Heart right ventricle (tissue), 16 donors: ENCODE measurements around the gene ATAT1. TPM values are rescaled to one million over a fixed set of nuclear protein-coding genes. Genes with fewer than 3 reads are reported as not detected.
"Not testable (repeated sequence)": the region's sequence is repeated elsewhere in the genome, so short reads cannot be mapped to it uniquely, and the experiment has no call there.

Source experiments
- ATAC-seq, 8 donors: fragments of 200-7000 bp; cut with Tn5 transposase; one replicate each; pipeline ENCODE4 v1.9.1; 2020; ENCODE audit warnings: mild to moderate bottlenecking in 8 of 8, moderate library complexity in 8 of 8, moderate number of reproducible peaks in 1 of 8
- DNase-seq, 2 donors: peaks; one replicate each; pipeline ENCODE4 v3.0.0-alpha.2; 2020
- H3K27ac ChIP-seq, 10 donors: fragments of 200-600 bp; sonication (generic) in 2 of 10; one replicate each; pipeline versions ENCODE4 v1.5.0 to v1.8.0; 2020 to 2022; ENCODE audit warnings: mild to moderate bottlenecking in 3 of 10
- H3K27me3 ChIP-seq, 7 donors: fragments of 200-600 bp; one replicate each; pipeline ENCODE4 v1.8.0; 2021 to 2022; ENCODE audit warnings: mild to moderate bottlenecking in 2 of 7
- H3K36me3 ChIP-seq, 9 donors: fragments of 200-600 bp; sonication (generic) in 1 of 9; one replicate each; pipeline versions ENCODE4 v1.5.0 to v1.8.0; 2020 to 2022; ENCODE audit warnings: mild to moderate bottlenecking in 2 of 9
- H3K4me1 ChIP-seq, 9 donors: fragments of 200-600 bp; sonication (generic) in 1 of 9; one replicate each; pipeline versions ENCODE4 v1.5.0 to v1.8.0; 2020 to 2022; ENCODE audit warnings: mild to moderate bottlenecking in 4 of 9
- H3K4me3 ChIP-seq, 10 donors: fragments of 200-600 bp; sonication (generic) in 2 of 10; one replicate each; pipeline versions ENCODE4 v1.5.0 to v1.8.0; 2020 to 2022; ENCODE audit warnings: mild to moderate bottlenecking in 7 of 10, moderate library complexity in 2 of 10
- H3K9me3 ChIP-seq, 11 donors: fragments of 200-600 bp in 10 of 11; sonication (generic) in 2 of 11; one replicate each; pipeline versions ENCODE4 v1.5.0 to v1.8.0; 2013 to 2022; ENCODE audit warnings: mild to moderate bottlenecking in 2 of 11, control low read depth in 1 of 11, moderate library complexity in 1 of 11
- WGBS, 2 donors: extraction: QIAGEN DNeasy Blood & Tissue Kit; methylation state at CpG; one replicate each; pipeline ENCODE4 v1.1.7; 2013; ENCODE audit warnings: inconsistent platforms in 1 of 2; 5-methylcytosine and 5-hydroxymethylcytosine counted together
- intact Hi-C, 10 donors: fragments of 100-400 bp; cut with DNase I; formaldehyde crosslinking; loops; one replicate each; pipeline versions ENCODE4 v1.11.1 to v1.14.2; 2022
- polyA plus RNA-seq, 2 donors: library from polyadenylated mRNA; stranded (reverse); fragments of 200-250 nt; gene quantifications; one replicate each; pipeline ENCODE4 v1.2.3, GENCODE V29; 2013
- total RNA-seq, 10 donors: library from RNA; stranded (reverse); fragmentation: NEBNext Ultra II Directional in 3 of 10; extraction: Animal tissue kit (Norgen Biotek cat#: 25700) in 3 of 10; gene quantifications; one replicate each; pipeline versions ENCODE4 v1.2.1 to v1.2.4, GENCODE V29; 2021 to 2023
- TF ChIP-seq, protein P1 (sequence below), 9 donors: fragments of 200-600 bp; sonication (generic) in 2 of 9; IDR thresholded peaks; one replicate each; pipeline versions ENCODE4 v1.5.0 to v1.8.0; 2021 to 2022; ENCODE audit warnings: antibody characterized with exemption in 9 of 9, mild to moderate bottlenecking in 5 of 9, moderate library complexity in 1 of 9
- donor health status: Arrhythmogenic right ventricular cardiomyopathy.
- donor health status: ischemic (EF 13 %, LVEDD 7.1; RV severe dilation, severe dysfunction).
- donor health status: healthy with polysubstance abuse.
- donor health status: DM: no; HTN: yes; CAD: no.
- donor health status: DM: no; HTN: no; CAD: no.
- donor health status: ischemic (EF 25% LVEDD 6.9; RV normal size, moderate dysfunction).
- donor health status: ischemic (EF 25% LVEDD 5.7; RV mildly dilated, moderate dysfunction).
- donor health status: healthy.
- donor health status: DM: yes; HTN: yes; CAD: no.
- donor health status: Ischemic cardiomyopathy.
- donor health status: ischemic (EF 35%, LVEDD 5.7; RV mildly dilated, moderate dysfunction).
- donor health status: nonischemic (EF 11% LVEDD 7.7; RV severe dilation, severe dysfunction).
- donor health status: DM: yes; HTN: yes; CAD: no.
- donor health status: PGD.
- donor health status: ischemic (EF 29% LVEDD 5.4; RV normal size, mild dysfunction).
- donor health status: nonischemic (EF 23%, LVEDD 6.1; RV moderate dilation, normal function).

ATAT1 gene
- total and polyA plus RNA-seq, 12 donors, result 1.8 to 4.6 (median 2.9) TPM

DNA sequence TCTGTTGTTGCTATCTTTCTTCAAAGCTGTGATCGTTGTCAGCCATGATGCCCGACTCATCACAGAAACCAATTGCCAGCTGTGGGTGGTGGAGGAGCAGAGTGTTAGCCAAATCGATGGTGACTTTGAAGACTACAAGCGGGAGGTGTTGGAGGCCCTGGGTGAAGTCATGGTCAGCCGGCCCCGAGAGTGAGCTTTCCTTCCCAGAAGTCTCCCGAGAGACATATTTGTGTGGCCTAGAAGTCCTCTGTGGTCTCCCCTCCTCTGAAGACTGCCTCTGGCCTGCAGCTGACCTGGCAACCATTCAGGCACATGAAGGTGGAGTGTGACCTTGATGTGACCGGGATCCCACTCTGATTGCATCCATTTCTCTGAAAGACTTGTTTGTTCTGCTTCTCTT lies 36.2 kb upstream of the ATAT1 start:
- H3K27me3 ChIP-seq, result no peaks in the 10 kb centered on the region
- no peaks in the 10 kb centered on the region for H3K4me1 ChIP-seq
- 76 to 83% methylated on average over 8 of the region's 8 CpGs for WGBS, 2 donors
- TF ChIP-seq, protein P1, sequence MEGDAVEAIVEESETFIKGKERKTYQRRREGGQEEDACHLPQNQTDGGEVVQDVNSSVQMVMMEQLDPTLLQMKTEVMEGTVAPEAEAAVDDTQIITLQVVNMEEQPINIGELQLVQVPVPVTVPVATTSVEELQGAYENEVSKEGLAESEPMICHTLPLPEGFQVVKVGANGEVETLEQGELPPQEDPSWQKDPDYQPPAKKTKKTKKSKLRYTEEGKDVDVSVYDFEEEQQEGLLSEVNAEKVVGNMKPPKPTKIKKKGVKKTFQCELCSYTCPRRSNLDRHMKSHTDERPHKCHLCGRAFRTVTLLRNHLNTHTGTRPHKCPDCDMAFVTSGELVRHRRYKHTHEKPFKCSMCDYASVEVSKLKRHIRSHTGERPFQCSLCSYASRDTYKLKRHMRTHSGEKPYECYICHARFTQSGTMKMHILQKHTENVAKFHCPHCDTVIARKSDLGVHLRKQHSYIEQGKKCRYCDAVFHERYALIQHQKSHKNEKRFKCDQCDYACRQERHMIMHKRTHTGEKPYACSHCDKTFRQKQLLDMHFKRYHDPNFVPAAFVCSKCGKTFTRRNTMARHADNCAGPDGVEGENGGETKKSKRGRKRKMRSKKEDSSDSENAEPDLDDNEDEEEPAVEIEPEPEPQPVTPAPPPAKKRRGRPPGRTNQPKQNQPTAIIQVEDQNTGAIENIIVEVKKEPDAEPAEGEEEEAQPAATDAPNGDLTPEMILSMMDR (IDR thresholded peaks at IDR 0.05), result no peak
- ATAC-seq (peak in 2 of 8 donors; percentile 17 to 26), DNase-seq (no peak)
- H3K36me3 ChIP-seq, result peaks cover 0 to 100% (median 58%) of the 10 kb centered on the region in 9 donors
- H3K9me3 ChIP-seq, result no peaks in the 10 kb centered on the region
- H3K4me3 ChIP-seq, result no peak overlapping the region
- intact Hi-C loops, result loop anchor here in 3 of 10 donors (5.0 to 10.0 kb wide), 2 partner anchors 106 to 108 kb away; partner anchors contain the start of gene HLA-E (in 1 of the 3)
- H3K27ac ChIP-seq, result no peak overlapping the region

DNA sequence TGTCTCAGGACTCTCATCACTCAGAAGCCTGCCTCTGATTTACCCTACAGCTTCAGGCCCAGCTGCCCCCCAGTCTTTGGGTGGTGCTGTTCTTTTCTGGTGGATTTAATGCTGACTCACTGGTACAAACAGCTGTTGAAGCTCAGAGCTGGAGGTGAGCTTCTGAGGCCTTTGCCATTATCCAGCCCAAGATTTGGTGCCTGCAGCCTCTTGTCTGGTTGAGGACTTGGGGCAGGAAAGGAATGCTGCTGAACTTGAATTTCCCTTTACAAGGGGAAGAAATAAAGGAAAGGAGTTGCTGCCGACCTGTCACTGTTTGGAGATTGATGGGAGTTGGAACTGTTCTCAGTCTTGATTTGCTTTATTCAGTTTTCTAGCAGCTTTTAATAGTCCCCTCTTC lies 35.7 kb upstream of the ATAT1 start:
- Histone ChIP-seq H3K9me3 (no peaks in the 10 kb centered on the region), H3K27me3 (no peaks in the 10 kb centered on the region), H3K36me3 (peaks cover 0 to 95% (median 53%) of the 10 kb centered on the region in 9 donors), H3K4me3 (no peak overlapping the region), H3K4me1 (no peaks in the 10 kb centered on the region), H3K27ac (no peak overlapping the region)
- WGBS, 2 donors, result 57 to 59% methylated on average over 1 of the region's 1 CpG
- intact Hi-C loops, result loop anchor here in 3 of 10 donors (5.0 to 10.0 kb wide), 2 partner anchors 106 to 109 kb away; partner anchors contain the start of gene HLA-E (in 1 of the 3)
- DNase-seq (no peak), ATAC-seq (peak in 1 of 8 donors; percentile 34)
- TF ChIP-seq, protein P1 (IDR thresholded peaks at IDR 0.05), result no peak

DNA sequence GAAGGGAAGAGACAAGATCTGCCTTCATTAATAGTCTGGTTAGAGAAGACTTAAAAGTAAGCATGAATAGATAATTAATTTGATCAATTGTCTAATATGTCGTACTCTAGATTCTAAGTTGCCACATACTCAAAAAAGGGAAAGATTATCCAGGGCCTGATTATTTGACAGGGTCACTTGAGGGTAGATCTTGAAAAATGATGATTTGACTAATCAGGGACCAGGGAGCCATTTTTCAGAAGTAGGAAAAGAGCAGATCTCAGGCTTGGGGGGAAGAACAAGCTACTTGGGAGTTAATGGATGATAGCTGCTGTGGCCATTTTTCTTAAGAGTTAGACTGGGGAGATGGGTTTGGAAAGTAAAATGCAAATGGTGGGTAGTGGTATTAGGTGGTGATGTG lies 34.4 kb upstream of the ATAT1 start:
- H3K4me1 ChIP-seq, result no peaks in the 10 kb centered on the region
- no peaks in the 10 kb centered on the region for H3K27me3 ChIP-seq
- intact Hi-C loops, result loop anchor here in 3 of 10 donors (5.0 to 10.0 kb wide), 2 partner anchors 107 to 110 kb away; partner anchors contain the start of gene HLA-E (in 1 of the 3)
- no peak for DNase-seq
- no peak overlapping the region for H3K27ac ChIP-seq
- no peak overlapping the region for H3K4me3 ChIP-seq
- TF ChIP-seq, protein P1 (IDR thresholded peaks at IDR 0.05), result no peak
- no peak for ATAC-seq
- peaks cover 0 to 87% (median 41%) of the 10 kb centered on the region in 9 donors for H3K36me3 ChIP-seq
- 97 to 100% methylated on average over 1 of the region's 1 CpG for WGBS, 2 donors
- H3K9me3 ChIP-seq, result no peaks in the 10 kb centered on the region

DNA sequence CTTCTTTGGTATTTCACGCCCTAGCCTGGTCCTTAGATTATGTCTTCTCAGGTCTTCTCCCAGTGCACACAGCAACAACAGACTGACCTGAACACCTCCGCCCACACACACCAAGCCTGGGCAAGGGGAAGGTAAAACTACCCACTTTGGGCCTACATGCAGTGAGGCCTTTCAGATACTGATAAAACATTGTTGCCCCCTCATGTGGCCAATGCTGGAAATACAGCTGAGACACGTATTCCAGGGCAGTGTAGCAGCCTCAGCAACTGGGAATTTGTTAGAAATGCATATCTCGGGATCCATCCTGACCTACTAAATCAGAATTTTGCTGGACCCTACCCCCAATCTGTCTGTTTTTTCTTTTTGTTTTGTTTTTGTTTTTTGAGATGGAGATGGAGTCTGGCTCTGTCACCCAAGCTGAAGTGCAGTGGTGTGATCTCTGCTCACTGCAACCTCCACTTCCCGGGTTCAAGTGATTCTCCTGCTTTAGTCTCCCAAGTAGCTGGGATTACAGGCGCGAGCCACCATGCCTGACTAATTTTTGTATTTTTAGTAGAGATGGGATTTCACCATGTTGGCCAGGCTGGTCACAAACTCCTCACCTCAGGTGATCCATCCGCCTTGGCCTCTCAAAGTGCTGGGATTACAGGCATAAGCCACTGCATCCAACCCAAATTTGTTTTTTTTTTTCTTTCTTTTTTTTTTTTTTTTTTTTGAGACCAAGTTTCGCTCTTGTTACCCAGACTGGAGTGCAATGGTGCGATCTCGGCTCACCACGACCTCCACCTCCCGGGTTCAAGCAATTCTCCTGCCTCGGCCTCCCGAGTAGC lies 29.1 kb upstream of the ATAT1 start:
- H3K9me3 ChIP-seq, H3K27ac ChIP-seq, H3K27me3 ChIP-seq, H3K4me3 ChIP-seq: not testable (repeated sequence)
- TF ChIP-seq, protein P1 (IDR thresholded peaks at IDR 0.05), result peak; percentile 61 to 79 (median 69)
- H3K36me3 ChIP-seq, result peaks cover under 1 to 65% (median 19%) of the 10 kb centered on the region in 9 donors
- peaks cover 0 to 15% (median 0%) of the 10 kb centered on the region in 9 donors for H3K4me1 ChIP-seq
- DNase-seq, result peak; percentile 27 to 83
- ATAC-seq, result peak; percentile 59 to 79 (median 71)
- intact Hi-C loops, result loop anchor here in 7 of 10 donors (2.0 to 10.0 kb wide), 6 partner anchors 50 to 115 kb away; partner anchors contain the start of gene HLA-E (in 1 of the 7)
- WGBS, 2 donors, result 77 to 79% methylated on average over 15 of the region's 15 CpGs
